Natural killer cell (primary cell): Measurements from ENCODE around the gene MUC2. TPM values are rescaled to one million over a fixed set of nuclear protein-coding genes. Genes with fewer than 3 reads are reported as not detected.
A peak's percentile ranks its signal among the peaks of the same experiment; 100 is the strongest.

ENCODE experiments used
- ATAC-seq, 3 donors: fragments of 150-1000 bp in 2 of 3; fragments of 200-7000 bp in 1 of 3; cut with Tn5 transposase; 1 replicate in 1 of 3; 2 replicates in 2 of 3; pipeline ENCODE4 v1.10.0; 2021; ENCODE audit warnings: mild to moderate bottlenecking in 2 of 3, moderate library complexity in 2 of 3
- DNase-seq, 2 donors: peaks; one replicate each; pipeline versions ENCODE4 v3.0.0 to v3.0.0-alpha.2; 2013 to 2021; ENCODE audit warnings: mixed read lengths in 1 of 2
- H3K27ac ChIP-seq: one replicate; pipeline ENCODE4 v1.5.1; 2013; ENCODE audit warnings: mild to moderate bottlenecking, low read length
- H3K27me3 ChIP-seq: one replicate; pipeline ENCODE4 v1.6.1; 2013; ENCODE audit warnings: low read length; ENCODE audit not compliant: control insufficient read depth, insufficient read depth
- H3K36me3 ChIP-seq: one replicate; pipeline ENCODE4 v1.6.1; 2013; ENCODE audit warnings: low read length; ENCODE audit not compliant: control insufficient read depth, insufficient read depth
- H3K4me1 ChIP-seq: one replicate; pipeline ENCODE4 v1.6.1; 2013; ENCODE audit warnings: low read length; ENCODE audit not compliant: control insufficient read depth, insufficient read depth
- H3K4me3 ChIP-seq: one replicate; pipeline ENCODE4 v1.5.1; 2013; ENCODE audit warnings: low read length
- H3K9me3 ChIP-seq: one replicate; pipeline ENCODE4 v1.6.1; 2013; ENCODE audit warnings: low read length; ENCODE audit not compliant: control insufficient read depth, insufficient read depth
- H3K27ac Mint-ChIP-seq, 2 donors: one replicate each; pipeline ENCODE4 v1.8.0; 2022; ENCODE audit warnings: mild to moderate bottlenecking in 2 of 2, mixed read lengths in 2 of 2, moderate library complexity in 1 of 2
- H3K27me3 Mint-ChIP-seq, 2 donors: one replicate each; pipeline ENCODE4 v1.8.0; 2022; ENCODE audit warnings: low read depth in 2 of 2, mixed read lengths in 2 of 2
- H3K36me3 Mint-ChIP-seq: one replicate; pipeline ENCODE4 v1.8.0; 2022; ENCODE audit warnings: mixed read lengths
- H3K4me1 Mint-ChIP-seq, 2 donors: one replicate each; pipeline ENCODE4 v1.8.0; 2022; ENCODE audit warnings: mixed read lengths in 2 of 2
- H3K4me3 Mint-ChIP-seq: one replicate; pipeline ENCODE4 v1.8.0; 2022; ENCODE audit warnings: mild to moderate bottlenecking, moderate library complexity, mixed read lengths
- H3K9me3 Mint-ChIP-seq, 2 donors: one replicate each; pipeline ENCODE4 v1.8.0; 2022; ENCODE audit warnings: mixed read lengths in 2 of 2
- WGBS: methylation state at CpG from one replicate; pipeline ENCODE4 v1.1.7; 2013; ENCODE audit warnings: missing lambda C conversion rate; ENCODE audit not compliant: insufficient coverage; 5-methylcytosine and 5-hydroxymethylcytosine counted together
- intact Hi-C: fragments of 100-400 bp; cut with micrococcal nuclease; formaldehyde crosslinking; loops from one replicate; pipeline ENCODE4 v1.14.2; 2022
- total RNA-seq, 4 donors: library from RNA; stranded (reverse); fragments of 120-200 nt in 1 of 4; gene quantifications; one replicate each; pipeline versions ENCODE4 v1.2.3 to v1.2.4, GENCODE V29; 2013 to 2022
- TF ChIP-seq, protein P1 (sequence below): fragments of 200-600 bp; IDR thresholded peaks from one replicate; pipeline ENCODE4 v1.8.0; 2022; ENCODE audit warnings: antibody characterized with exemption

Gene MUC2
- total RNA-seq, 3 donors from 2014 or later (not counting 1 experiment from before 2014, with no cell fraction given) = not detected

DNA sequence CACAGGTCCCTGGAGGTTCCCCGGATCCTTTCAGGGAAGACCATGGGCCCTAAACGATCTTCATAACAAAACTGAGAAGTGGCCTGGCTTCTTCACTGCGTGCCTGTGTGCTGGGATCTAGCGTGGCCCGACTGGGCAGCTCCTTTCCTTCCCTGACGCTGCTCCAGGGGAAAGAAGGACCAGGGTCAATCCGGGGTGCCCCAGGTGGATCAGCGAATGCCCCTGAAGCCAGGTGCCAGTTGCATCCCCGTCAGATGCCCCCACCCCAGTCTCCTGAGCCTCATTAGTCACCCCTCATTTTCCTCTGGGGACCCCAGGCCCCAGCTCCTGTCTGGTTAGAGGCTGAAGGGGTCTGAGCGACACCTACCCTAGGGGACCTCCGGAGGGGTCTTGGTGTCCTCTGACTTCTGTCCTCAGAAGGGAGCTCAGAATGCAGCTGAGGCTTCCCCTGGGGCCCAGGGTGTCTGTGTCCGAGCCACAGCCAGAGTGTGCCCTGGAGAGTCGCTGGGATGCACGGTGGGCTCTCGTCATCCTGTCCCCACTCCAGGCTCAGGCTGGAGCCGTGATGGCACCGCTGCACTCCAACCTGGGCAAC is 19.5 kb upstream of the MUC2 start:
- Mint-ChIP-seq H3K36me3 (no peaks in the 10 kb centered on the region), H3K4me1 (peaks cover 4 to 5% of the 10 kb centered on the region in 2 donors), H3K27me3 (peaks cover 7 to 11% of the 10 kb centered on the region in 2 donors), H3K4me3 (no peak overlapping the region), H3K9me3 (no peaks in the 10 kb centered on the region), H3K27ac (no peak overlapping the region)
- no peak overlapping the region for H3K27ac ChIP-seq
- H3K27me3 ChIP-seq = peaks cover 3% of the 10 kb centered on the region
- DNase-seq = peak in 1 of 2 donors; percentile 1
- H3K36me3 ChIP-seq = no peaks in the 10 kb centered on the region
- intact Hi-C loops = no loop called here
- no peaks in the 10 kb centered on the region for H3K9me3 ChIP-seq
- peaks cover 8% of the 10 kb centered on the region for H3K4me1 ChIP-seq
- TF ChIP-seq, protein P1, sequence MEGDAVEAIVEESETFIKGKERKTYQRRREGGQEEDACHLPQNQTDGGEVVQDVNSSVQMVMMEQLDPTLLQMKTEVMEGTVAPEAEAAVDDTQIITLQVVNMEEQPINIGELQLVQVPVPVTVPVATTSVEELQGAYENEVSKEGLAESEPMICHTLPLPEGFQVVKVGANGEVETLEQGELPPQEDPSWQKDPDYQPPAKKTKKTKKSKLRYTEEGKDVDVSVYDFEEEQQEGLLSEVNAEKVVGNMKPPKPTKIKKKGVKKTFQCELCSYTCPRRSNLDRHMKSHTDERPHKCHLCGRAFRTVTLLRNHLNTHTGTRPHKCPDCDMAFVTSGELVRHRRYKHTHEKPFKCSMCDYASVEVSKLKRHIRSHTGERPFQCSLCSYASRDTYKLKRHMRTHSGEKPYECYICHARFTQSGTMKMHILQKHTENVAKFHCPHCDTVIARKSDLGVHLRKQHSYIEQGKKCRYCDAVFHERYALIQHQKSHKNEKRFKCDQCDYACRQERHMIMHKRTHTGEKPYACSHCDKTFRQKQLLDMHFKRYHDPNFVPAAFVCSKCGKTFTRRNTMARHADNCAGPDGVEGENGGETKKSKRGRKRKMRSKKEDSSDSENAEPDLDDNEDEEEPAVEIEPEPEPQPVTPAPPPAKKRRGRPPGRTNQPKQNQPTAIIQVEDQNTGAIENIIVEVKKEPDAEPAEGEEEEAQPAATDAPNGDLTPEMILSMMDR = no peak
- no peak overlapping the region for H3K4me3 ChIP-seq
- ATAC-seq = no peak
- 91% methylated on average over 17 of the region's 17 CpGs for WGBS

DNA sequence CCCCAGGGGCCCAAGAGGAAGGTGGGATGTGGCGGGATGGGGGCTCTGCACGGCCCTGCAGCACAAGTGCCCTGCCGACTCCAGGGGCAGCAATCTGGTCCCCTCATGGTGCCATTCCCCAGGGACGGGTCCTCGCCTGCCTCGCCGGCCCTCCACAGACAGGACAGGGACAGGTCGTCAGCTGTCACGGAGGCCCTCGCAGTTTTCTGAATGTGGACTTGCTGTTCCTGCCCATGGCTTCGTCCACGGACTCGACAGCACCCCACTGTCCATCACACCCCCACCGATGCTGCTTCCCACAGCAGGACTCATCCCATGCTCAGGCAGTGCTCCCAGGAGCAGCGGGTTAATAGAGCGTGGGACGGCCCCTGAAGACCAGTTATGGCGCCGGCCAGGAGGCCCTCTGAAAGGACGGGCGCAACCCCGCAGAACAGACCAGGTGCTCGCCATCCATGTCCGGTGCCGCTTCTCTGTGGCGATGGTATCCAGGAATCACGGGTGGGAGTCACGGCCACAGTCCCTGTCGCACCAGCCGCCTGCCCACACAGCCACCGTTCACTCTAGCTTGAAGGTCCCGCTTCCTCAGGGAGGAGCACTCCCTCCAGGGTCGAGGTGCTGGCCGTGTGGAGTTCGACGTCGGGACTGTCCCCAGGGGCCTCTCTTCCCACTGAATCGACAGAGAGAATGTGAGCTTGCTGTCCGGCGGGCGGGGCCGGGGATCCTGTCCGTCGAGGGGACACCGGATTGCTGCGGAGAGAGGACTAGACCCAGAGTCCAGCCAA is 18.5 kb upstream of the MUC2 start:
- no peaks in the 10 kb centered on the region for H3K9me3 Mint-ChIP-seq
- 89% methylated on average over 46 of the region's 46 CpGs for WGBS
- Histone ChIP-seq H3K27me3 (no peaks in the 10 kb centered on the region), H3K27ac (no peak overlapping the region), H3K4me1 (peaks cover 2% of the 10 kb centered on the region), H3K9me3 (no peaks in the 10 kb centered on the region), H3K36me3 (no peaks in the 10 kb centered on the region), H3K4me3 (no peak overlapping the region)
- intact Hi-C loops = no loop called here
- no peaks in the 10 kb centered on the region for H3K36me3 Mint-ChIP-seq
- ATAC-seq = no peak
- H3K27me3 Mint-ChIP-seq = peaks cover 6 to 7% of the 10 kb centered on the region in 2 donors
- no peak overlapping the region for H3K4me3 Mint-ChIP-seq
- H3K27ac Mint-ChIP-seq = no peak overlapping the region
- peak in 1 of 2 donors; percentile 11 for DNase-seq
- TF ChIP-seq, protein P1 = no peak
- H3K4me1 Mint-ChIP-seq = peaks cover under 1% of the 10 kb centered on the region in 2 donors

DNA sequence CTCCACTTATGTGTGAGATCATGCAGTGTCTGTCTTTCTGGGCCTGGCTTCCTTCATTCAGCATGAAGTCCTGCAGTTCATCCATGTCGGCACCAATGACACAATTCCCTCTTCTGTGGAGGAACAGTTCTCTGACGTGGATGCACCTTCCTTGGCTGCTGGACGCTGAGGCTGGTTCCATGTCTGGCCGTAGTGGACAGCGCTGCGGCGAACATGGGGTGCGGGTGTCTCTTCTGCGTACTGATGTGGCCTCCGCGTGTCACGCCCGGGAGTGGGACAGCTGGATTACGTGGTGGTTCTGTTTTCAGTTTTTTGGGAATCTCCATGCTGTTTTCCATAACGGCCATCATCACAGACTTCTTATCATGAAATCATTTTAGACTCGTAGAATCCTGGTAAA is 16.9 kb upstream of the MUC2 start:
- TF ChIP-seq, protein P1 = no peak
- no peaks in the 10 kb centered on the region for H3K27me3 ChIP-seq
- intact Hi-C loops = no loop called here
- Mint-ChIP-seq H3K27ac (no peak overlapping the region), H3K4me1 (no peaks in the 10 kb centered on the region), H3K9me3 (peaks cover 0 to 2% of the 10 kb centered on the region in 2 donors), H3K36me3 (no peaks in the 10 kb centered on the region), H3K27me3 (peaks cover 11 to 14% of the 10 kb centered on the region in 2 donors), H3K4me3 (no peak overlapping the region)
- H3K36me3 ChIP-seq = no peaks in the 10 kb centered on the region
- DNase-seq = no peak
- no peak overlapping the region for H3K27ac ChIP-seq
- no peak overlapping the region for H3K4me3 ChIP-seq
- no peaks in the 10 kb centered on the region for H3K9me3 ChIP-seq
- ATAC-seq = no peak
- H3K4me1 ChIP-seq = no peaks in the 10 kb centered on the region
- 90% methylated on average over 16 of the region's 16 CpGs for WGBS
